Measurements from ENCODE around the gene RFX3.

The RFX3 gene

GRCh38 chr9:3471883-3472282 lies 53.9 kb downstream of the RFX3 start:
- no peak for TF ChIP-seq CTCF (IDR thresholded peaks at IDR 0.05; ENCODE audit: insufficient read depth, low read depth, low read length, missing control alignments)
- no peak for DNase-seq (ENCODE audit: low read depth)
- H3K4me3 ChIP-seq (ENCODE audit: low read depth, low read length), result no peak overlapping the region

- no peak for DNase-seq (ENCODE audit: low read depth)
- H3K4me3 ChIP-seq (ENCODE audit: low read depth, low read length), result no peak overlapping the region
- no peak for TF ChIP-seq CTCF (IDR thresholded peaks at IDR 0.05; ENCODE audit: insufficient read depth, low read depth, low read length, missing control alignments)
Measured at GRCh38 chr9:3468421-3469205, 57.2 kb downstream of the RFX3 start.

- TF ChIP-seq CTCF (IDR thresholded peaks at IDR 0.05; ENCODE audit: insufficient read depth, low read depth, low read length, missing control alignments), result peak; percentile 100
- H3K4me3 ChIP-seq (ENCODE audit: low read depth, low read length), result no peak overlapping the region
- peak; percentile 83 for DNase-seq (ENCODE audit: low read depth)
Measured at GRCh38 chr9:3467593-3468219, 58.1 kb downstream of the RFX3 start.

GRCh38 chr9:3464033-3464638 lies 61.7 kb downstream of the RFX3 start:
- no peak for TF ChIP-seq CTCF (IDR thresholded peaks at IDR 0.05; ENCODE audit: insufficient read depth, low read depth, low read length, missing control alignments)
- no peak for DNase-seq (ENCODE audit: low read depth)

GRCh38 chr9:3458806-3459475 lies 66.9 kb downstream of the RFX3 start:
- H3K4me3 ChIP-seq (ENCODE audit: low read depth, low read length), result no peak overlapping the region
- TF ChIP-seq CTCF (IDR thresholded peaks at IDR 0.05; ENCODE audit: insufficient read depth, low read depth, low read length, missing control alignments), result no peak
- no peak for DNase-seq (ENCODE audit: low read depth)

More at GRCh38 chr9:3464033-3464638, 61.7 kb downstream of the RFX3 start:
- H3K4me3 ChIP-seq (ENCODE audit: low read depth, low read length), result no peak overlapping the region

GRCh38 chr9:3457175-3457574 lies 68.6 kb downstream of the RFX3 start:
- DNase-seq (ENCODE audit: low read depth), result no peak
- no peak overlapping the region for H3K4me3 ChIP-seq (ENCODE audit: low read depth, low read length)
- no peak for TF ChIP-seq CTCF (IDR thresholded peaks at IDR 0.05; ENCODE audit: insufficient read depth, low read depth, low read length, missing control alignments)
